ENCODE results near the gene FGFR3. TPM values are rescaled to one million over a fixed set of nuclear protein-coding genes. Genes with fewer than 3 reads are reported as not detected.

FGFR3 gene
- total RNA-seq, 1 donor from 2014 or later, result 1.0 TPM

DNA sequence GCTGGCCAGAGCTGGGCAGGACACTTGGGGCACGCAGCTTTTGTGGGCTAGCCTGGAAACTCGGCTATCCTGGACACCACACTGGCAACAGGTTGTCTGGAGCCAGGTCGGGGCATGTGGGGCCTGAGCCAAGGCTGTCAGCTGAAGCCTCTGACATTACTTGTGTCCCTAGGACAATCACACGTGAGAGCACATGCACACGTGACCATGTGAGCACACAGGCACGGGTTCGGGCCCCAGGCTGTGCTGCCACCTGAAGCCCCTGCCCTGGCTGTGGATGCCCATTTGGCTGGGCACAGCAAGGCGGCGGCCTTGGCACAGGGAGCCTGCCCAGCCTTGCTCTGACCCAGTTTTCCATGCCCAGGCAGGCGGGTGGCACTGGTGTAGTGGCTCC, 8.7 kb upstream of the FGFR3 start:
- TF ChIP-seq, protein P1, sequence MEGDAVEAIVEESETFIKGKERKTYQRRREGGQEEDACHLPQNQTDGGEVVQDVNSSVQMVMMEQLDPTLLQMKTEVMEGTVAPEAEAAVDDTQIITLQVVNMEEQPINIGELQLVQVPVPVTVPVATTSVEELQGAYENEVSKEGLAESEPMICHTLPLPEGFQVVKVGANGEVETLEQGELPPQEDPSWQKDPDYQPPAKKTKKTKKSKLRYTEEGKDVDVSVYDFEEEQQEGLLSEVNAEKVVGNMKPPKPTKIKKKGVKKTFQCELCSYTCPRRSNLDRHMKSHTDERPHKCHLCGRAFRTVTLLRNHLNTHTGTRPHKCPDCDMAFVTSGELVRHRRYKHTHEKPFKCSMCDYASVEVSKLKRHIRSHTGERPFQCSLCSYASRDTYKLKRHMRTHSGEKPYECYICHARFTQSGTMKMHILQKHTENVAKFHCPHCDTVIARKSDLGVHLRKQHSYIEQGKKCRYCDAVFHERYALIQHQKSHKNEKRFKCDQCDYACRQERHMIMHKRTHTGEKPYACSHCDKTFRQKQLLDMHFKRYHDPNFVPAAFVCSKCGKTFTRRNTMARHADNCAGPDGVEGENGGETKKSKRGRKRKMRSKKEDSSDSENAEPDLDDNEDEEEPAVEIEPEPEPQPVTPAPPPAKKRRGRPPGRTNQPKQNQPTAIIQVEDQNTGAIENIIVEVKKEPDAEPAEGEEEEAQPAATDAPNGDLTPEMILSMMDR (IDR thresholded peaks at IDR 0.05; ENCODE audit: unreplicated experiment), result no peak
- Mint-ChIP-seq H3K36me3 (ENCODE audit: low read depth, unreplicated experiment) (no peaks in the 10 kb centered on the region), H3K4me3 (ENCODE audit: unreplicated experiment) (no peak overlapping the region), H3K4me1 (ENCODE audit: unreplicated experiment) (no peaks in the 10 kb centered on the region), H3K27ac (ENCODE audit: unreplicated experiment) (no peak overlapping the region), H3K9me3 (ENCODE audit: unreplicated experiment) (no peaks in the 10 kb centered on the region), H3K27me3 (ENCODE audit: unreplicated experiment) (peaks cover 5% of the 10 kb centered on the region)
- no peak for DNase-seq (ENCODE audit: low spot score)

DNA sequence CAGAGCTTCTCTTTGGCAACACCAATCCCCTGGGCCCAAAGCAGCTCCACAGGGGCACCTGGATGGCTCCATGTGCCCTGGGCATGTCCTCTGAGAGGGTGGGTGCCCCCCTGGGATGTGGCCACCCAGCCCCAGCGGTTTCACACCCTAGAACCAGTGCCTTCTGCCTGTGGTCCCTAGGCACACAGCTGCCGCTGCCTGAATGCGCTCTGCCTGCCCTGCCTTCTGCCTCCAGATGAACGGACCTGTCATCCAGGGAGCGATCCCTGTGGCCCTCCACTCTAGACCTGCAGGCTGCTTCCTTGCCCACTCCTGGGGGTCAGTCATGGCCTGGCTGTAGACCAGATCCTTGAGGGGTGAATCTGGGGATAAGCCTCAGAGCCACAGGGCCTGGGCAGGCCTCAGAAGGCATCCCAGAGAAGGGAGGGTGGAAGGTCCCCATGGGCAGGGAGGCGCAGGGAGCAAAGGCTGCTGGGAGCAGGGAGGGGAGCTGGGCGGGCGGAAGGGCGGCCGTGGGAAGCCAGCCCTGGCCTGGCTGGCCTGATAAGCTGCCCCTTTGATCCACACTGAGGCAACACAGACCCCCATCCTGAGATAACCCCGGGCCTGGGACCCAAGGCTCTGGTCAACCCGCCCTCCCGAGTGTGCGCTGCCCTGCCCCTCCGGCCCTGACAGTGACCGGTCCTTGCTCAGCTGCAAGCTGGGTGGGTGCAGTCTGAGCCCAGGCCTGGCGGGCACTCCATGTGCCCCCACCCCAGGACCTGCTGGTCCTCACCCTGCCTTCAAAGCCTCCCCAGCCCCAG, 8.1 kb upstream of the FGFR3 start:
- H3K4me1 Mint-ChIP-seq (ENCODE audit: unreplicated experiment), result no peaks in the 10 kb centered on the region
- H3K27me3 Mint-ChIP-seq (ENCODE audit: unreplicated experiment), result peaks cover 5% of the 10 kb centered on the region
- TF ChIP-seq, protein P1 (IDR thresholded peaks at IDR 0.05; ENCODE audit: unreplicated experiment), result no peak
- no peak for DNase-seq (ENCODE audit: low spot score)
- no peaks in the 10 kb centered on the region for H3K9me3 Mint-ChIP-seq (ENCODE audit: unreplicated experiment)
- H3K36me3 Mint-ChIP-seq (ENCODE audit: low read depth, unreplicated experiment), result no peaks in the 10 kb centered on the region
- no peak overlapping the region for H3K27ac Mint-ChIP-seq (ENCODE audit: unreplicated experiment)
- no peak overlapping the region for H3K4me3 Mint-ChIP-seq (ENCODE audit: unreplicated experiment)

- H3K4me1 Mint-ChIP-seq (ENCODE audit: unreplicated experiment), result no peaks in the 10 kb centered on the region
- H3K4me3 Mint-ChIP-seq (ENCODE audit: unreplicated experiment), result no peak overlapping the region
- TF ChIP-seq, protein P1 (IDR thresholded peaks at IDR 0.05; ENCODE audit: unreplicated experiment), result no peak
- H3K9me3 Mint-ChIP-seq (ENCODE audit: unreplicated experiment), result no peaks in the 10 kb centered on the region
- no peak overlapping the region for H3K27ac Mint-ChIP-seq (ENCODE audit: unreplicated experiment)
- H3K36me3 Mint-ChIP-seq (ENCODE audit: low read depth, unreplicated experiment), result no peaks in the 10 kb centered on the region
- no peak for DNase-seq (ENCODE audit: low spot score)
- H3K27me3 Mint-ChIP-seq (ENCODE audit: unreplicated experiment), result peaks cover 11% of the 10 kb centered on the region
Observed at GRCh38 chr4:1785592-1785991, 7.5 kb upstream of the FGFR3 start.

DNA sequence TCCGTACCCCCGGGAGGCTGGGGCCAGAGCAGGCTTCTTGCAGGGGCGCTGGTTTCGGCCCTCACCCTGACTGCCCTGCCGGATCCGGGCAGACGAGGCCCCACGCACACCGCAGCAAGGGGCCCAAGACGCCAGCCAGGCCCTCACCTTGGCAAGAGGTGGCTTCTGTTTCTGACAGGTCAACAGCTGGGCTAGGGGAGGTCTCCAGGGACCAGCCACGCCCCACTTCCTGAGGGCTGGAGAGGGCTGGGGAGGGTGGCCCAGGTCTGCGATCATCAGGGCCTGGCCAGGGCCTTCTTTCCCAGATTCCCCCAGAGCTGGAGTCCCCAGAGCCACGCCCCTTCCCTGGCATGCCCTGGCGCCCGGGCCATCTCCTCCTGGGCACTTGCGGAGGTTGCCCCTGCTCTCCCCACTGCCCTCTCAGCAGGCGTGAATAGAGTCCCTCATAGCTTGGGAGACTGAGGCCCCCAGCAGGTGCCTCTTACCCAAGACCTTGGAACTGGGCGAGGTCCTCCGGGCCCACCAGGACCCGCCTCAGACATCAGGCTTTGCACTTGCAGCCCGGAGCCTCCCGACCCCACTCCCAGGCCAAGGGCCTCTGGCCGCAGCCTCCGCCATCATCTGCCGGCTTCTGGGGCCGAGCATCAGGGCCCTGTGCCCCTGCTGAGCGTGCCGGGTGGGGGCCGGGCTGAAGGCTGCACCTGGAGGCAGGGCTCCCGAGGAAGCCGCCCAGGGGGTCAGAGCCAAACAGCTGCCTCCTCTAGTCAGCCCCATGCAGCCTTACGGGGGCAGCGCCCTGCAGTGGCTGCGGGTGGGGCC, 6.3 kb upstream of the FGFR3 start:
- no peak for DNase-seq (ENCODE audit: low spot score)
- TF ChIP-seq, protein P1 (IDR thresholded peaks at IDR 0.05; ENCODE audit: unreplicated experiment), result no peak
- no peak overlapping the region for H3K27ac Mint-ChIP-seq (ENCODE audit: unreplicated experiment)
- H3K4me3 Mint-ChIP-seq (ENCODE audit: unreplicated experiment), result no peak overlapping the region
- H3K36me3 Mint-ChIP-seq (ENCODE audit: low read depth, unreplicated experiment), result no peaks in the 10 kb centered on the region
- H3K27me3 Mint-ChIP-seq (ENCODE audit: unreplicated experiment), result peaks cover 21% of the 10 kb centered on the region
- H3K9me3 Mint-ChIP-seq (ENCODE audit: unreplicated experiment), result no peaks in the 10 kb centered on the region
- H3K4me1 Mint-ChIP-seq (ENCODE audit: unreplicated experiment), result no peaks in the 10 kb centered on the region
